Uterus (tissue), 2 donors: ENCODE data around the gene YPEL5.

Experiments used
- POLR2A ChIP-seq, 2 donors: fragments of 450-650 bp; IDR thresholded peaks; one replicate each; pipeline ENCODE4 v1.6.1; 2016; ENCODE audit warnings: antibody characterized with exemption in 2 of 2, mild to moderate bottlenecking in 1 of 2, moderate library complexity in 1 of 2
- TF ChIP-seq, protein P1 (sequence below), 4 experiments: fragments of 200-600 bp in 2 of 4; fragments of 450-650 bp in 2 of 4; sonication (generic) in 2 of 4; IDR thresholded peaks; one replicate each; pipeline ENCODE4 v1.5.1; 2016 to 2019; ENCODE audit warnings: antibody characterized with exemption in 4 of 4, mild to moderate bottlenecking in 2 of 4, moderate library complexity in 1 of 4

DNA sequence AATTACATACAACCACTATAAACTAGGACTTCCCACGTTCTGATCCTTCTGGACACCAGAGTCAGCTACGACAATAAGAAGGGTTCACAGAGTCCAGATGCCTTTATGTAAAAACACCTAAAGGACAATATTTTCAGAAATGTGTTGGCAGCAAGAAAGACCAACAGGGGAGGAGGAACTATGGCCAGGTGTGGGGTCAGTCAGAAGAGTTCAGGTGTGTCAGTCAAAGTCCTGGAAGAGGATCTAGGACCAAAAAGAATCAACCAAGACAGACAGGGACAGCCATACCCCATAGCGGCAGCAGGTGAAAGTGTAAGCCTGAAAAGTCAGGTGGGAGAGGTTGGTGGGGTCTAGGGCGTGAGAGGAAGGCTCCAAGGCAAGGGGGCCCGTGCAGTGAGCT, 38.0 kb upstream of the YPEL5 start:
- TF ChIP-seq, protein P1, sequence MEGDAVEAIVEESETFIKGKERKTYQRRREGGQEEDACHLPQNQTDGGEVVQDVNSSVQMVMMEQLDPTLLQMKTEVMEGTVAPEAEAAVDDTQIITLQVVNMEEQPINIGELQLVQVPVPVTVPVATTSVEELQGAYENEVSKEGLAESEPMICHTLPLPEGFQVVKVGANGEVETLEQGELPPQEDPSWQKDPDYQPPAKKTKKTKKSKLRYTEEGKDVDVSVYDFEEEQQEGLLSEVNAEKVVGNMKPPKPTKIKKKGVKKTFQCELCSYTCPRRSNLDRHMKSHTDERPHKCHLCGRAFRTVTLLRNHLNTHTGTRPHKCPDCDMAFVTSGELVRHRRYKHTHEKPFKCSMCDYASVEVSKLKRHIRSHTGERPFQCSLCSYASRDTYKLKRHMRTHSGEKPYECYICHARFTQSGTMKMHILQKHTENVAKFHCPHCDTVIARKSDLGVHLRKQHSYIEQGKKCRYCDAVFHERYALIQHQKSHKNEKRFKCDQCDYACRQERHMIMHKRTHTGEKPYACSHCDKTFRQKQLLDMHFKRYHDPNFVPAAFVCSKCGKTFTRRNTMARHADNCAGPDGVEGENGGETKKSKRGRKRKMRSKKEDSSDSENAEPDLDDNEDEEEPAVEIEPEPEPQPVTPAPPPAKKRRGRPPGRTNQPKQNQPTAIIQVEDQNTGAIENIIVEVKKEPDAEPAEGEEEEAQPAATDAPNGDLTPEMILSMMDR (IDR thresholded peaks at IDR 0.05): no peak
- no peak for TF ChIP-seq POLR2A (IDR thresholded peaks at IDR 0.05)
